Sigmoid colon (tissue), 7 donors: Measurements from ENCODE around the gene ASAP2. TPM values are rescaled to one million over a fixed set of nuclear protein-coding genes. Genes with fewer than 3 reads are reported as not detected.

Source experiments
- DNase-seq: peaks from one replicate; pipeline ENCODE4 v3.0.0-alpha.2; 2019
- H3K27ac ChIP-seq, 4 donors: fragments of 200-600 bp; sonication (generic); one replicate each; pipeline ENCODE4 v1.5.1; 2016 to 2019; ENCODE audit warnings: mild to moderate bottlenecking in 1 of 4
- H3K27me3 ChIP-seq, 3 donors: fragments of 200-600 bp; sonication (generic); one replicate each; pipeline ENCODE4 v1.5.1; 2019; ENCODE audit warnings: mild to moderate bottlenecking in 1 of 3
- H3K36me3 ChIP-seq, 4 donors: fragments of 200-600 bp; sonication (generic); one replicate each; pipeline ENCODE4 v1.5.1; 2016 to 2019
- H3K4me1 ChIP-seq, 4 donors: fragments of 200-600 bp; sonication (generic); one replicate each; pipeline ENCODE4 v1.5.1; 2017 to 2019
- H3K4me3 ChIP-seq, 4 donors: fragments of 200-600 bp; sonication (generic); one replicate each; pipeline ENCODE4 v1.5.1; 2017 to 2019; ENCODE audit warnings: mild to moderate bottlenecking in 2 of 4, moderate library complexity in 1 of 4
- H3K9me3 ChIP-seq, 4 donors: fragments of 200-600 bp in 3 of 4; sonication (generic) in 3 of 4; one replicate each; pipeline versions ENCODE4 v1.5.1 to v1.6.1; 2013 to 2019
- CTCF ChIP-seq, 4 experiments: fragments of 450-650 bp in 3 of 4; fragments of 200-600 bp in 1 of 4; IDR thresholded peaks; one replicate each; pipeline ENCODE4 v1.5.1; 2016 to 2019; ENCODE audit warnings: antibody characterized with exemption in 4 of 4, mild to moderate bottlenecking in 3 of 4, moderate library complexity in 2 of 4
- EP300 ChIP-seq, 4 donors: sonication (generic); formaldehyde crosslinking; IDR thresholded peaks; one replicate each; pipeline ENCODE4 v1.6.1; 2017; ENCODE audit warnings: antibody characterized with exemption in 4 of 4
- POLR2A ChIP-seq, 2 donors: fragments of 450-650 bp; IDR thresholded peaks; one replicate each; pipeline ENCODE4 v1.6.1; 2016; ENCODE audit warnings: antibody characterized with exemption in 2 of 2, mild to moderate bottlenecking in 2 of 2, moderate library complexity in 2 of 2
- POLR2AphosphoS5 ChIP-seq, 4 donors: sonication (generic); formaldehyde crosslinking; IDR thresholded peaks; one replicate each; pipeline ENCODE4 v1.6.1; 2017; ENCODE audit warnings: antibody characterized with exemption in 4 of 4
- WGBS, 2 donors: extraction: QIAGEN DNeasy Blood & Tissue Kit; methylation state at CpG; one replicate each; pipeline ENCODE4 v1.1.7; 2013; 5-methylcytosine and 5-hydroxymethylcytosine counted together
- intact Hi-C: fragments of 100-400 bp; cut with DNase I; formaldehyde crosslinking; loops from one replicate; pipeline ENCODE4 v1.15.1; 2023
- polyA plus RNA-seq, 3 donors: library from polyadenylated mRNA; stranded (reverse); fragments of 200-250 nt; gene quantifications; one replicate each; pipeline ENCODE4 v1.2.3, GENCODE V29; 2013
- total RNA-seq, 4 donors: library from RNA; depleted of rRNA; stranded (reverse); fragments of >200 nt; gene quantifications; one replicate each; pipeline ENCODE4 v1.1.0, GENCODE V29; 2016
- donor health status: healthy with polysubstance abuse.
- donor health status: Bipolar disorder and iron deficiency.
- donor health status: healthy.

The ASAP2 gene
- total and polyA plus RNA-seq, 7 donors = 15.1 to 56.5 (median 25.8) TPM

- Histone ChIP-seq H3K27ac (no peak overlapping the region), H3K27me3 (no peaks in the 10 kb centered on the region), H3K9me3 (no peaks in the 10 kb centered on the region), H3K4me1 (peaks cover 0 to 43% (median 34%) of the 10 kb centered on the region in 4 donors), H3K36me3 (peaks cover 0 to 18% (median 3%) of the 10 kb centered on the region in 4 donors), H3K4me3 (no peak overlapping the region)
- no peak for DNase-seq
- no peak for TF ChIP-seq CTCF (IDR thresholded peaks at IDR 0.05)
- WGBS, 2 donors = 93% methylated on average over 10 of the region's 10 CpGs
- intact Hi-C loops = loop anchor here (5.0 kb wide), 1 partner anchor 207 kb away; no protein-coding TSS in a partner anchor
Measured at GRCh38 chr2:9420495-9420894, 213.9 kb downstream of the ASAP2 start.

GRCh38 chr2:9422321-9423099 lies 215.9 kb downstream of the ASAP2 start:
- Histone ChIP-seq H3K9me3 (no peaks in the 10 kb centered on the region), H3K4me1 (peaks cover 0 to 43% (median 34%) of the 10 kb centered on the region in 4 donors), H3K27me3 (no peaks in the 10 kb centered on the region), H3K27ac (peak overlapping the region; percentile 94 to 97 (median 96)), H3K36me3 (peaks cover 0 to 10% (median 3%) of the 10 kb centered on the region in 4 donors), H3K4me3 (peak overlapping the region; percentile 84 to 99 (median 93))
- 3 to 8% methylated on average over 42 of the region's 42 CpGs for WGBS, 2 donors
- intact Hi-C loops = loop anchor here (1.0 to 5.0 kb wide), 5 partner anchors 36 to 278 kb away; partner anchors contain the start of genes ASAP2 and IAH1
- TF ChIP-seq POLR2A (IDR thresholded peaks at IDR 0.05) (no peak), EP300 (IDR thresholded peaks at IDR 0.05) (no peak), CTCF (IDR thresholded peaks at IDR 0.05) (no peak), POLR2AphosphoS5 (IDR thresholded peaks at IDR 0.05) (no peak)
- peak; percentile 72 for DNase-seq

GRCh38 chr2:9423100-9423921 lies 216.7 kb downstream of the ASAP2 start, which contains the start of the genes CPSF3 and ITGB1BP1:
Gene CPSF3, plus strand, starts transcription at chr2:9423654. Its CDS starts 120 bp downstream, at chr2:9423774.
Gene ITGB1BP1, minus strand, starts transcription at chr2:9423528. Its CDS starts 4,831 bp downstream, at chr2:9418697.
- H3K27me3 ChIP-seq = no peaks in the 10 kb centered on the region
- H3K9me3 ChIP-seq = no peaks in the 10 kb centered on the region
- intact Hi-C loops = loop anchor here (1.0 to 5.0 kb wide), 5 partner anchors 37 to 279 kb away; partner anchors contain the start of genes ASAP2 and IAH1
- peak; percentile 99 for DNase-seq
- peak within 1 kb of the TSS; percentile 94 to 97 (median 96) for H3K27ac ChIP-seq
- 0% methylated on average over 91 of the region's 91 CpGs for WGBS, 2 donors
- peak; percentile 45 to 87 (median 78) for TF ChIP-seq POLR2AphosphoS5 (IDR thresholded peaks at IDR 0.05)
- TF ChIP-seq CTCF (IDR thresholded peaks at IDR 0.05) = peak in 1 of 4 experiments; percentile 31
- peak in 1 of 4 donors; percentile 69 for TF ChIP-seq EP300 (IDR thresholded peaks at IDR 0.05)
- no peak for TF ChIP-seq POLR2A (IDR thresholded peaks at IDR 0.05)
- H3K36me3 ChIP-seq = peaks cover 0 to 2% (median under 1%) of the 10 kb centered on the region in 4 donors
- peaks cover 0 to 38% (median 33%) of the 10 kb centered on the region in 4 donors for H3K4me1 ChIP-seq
- peak within 1 kb of the TSS; percentile 84 to 99 (median 93) for H3K4me3 ChIP-seq

- H3K27me3 ChIP-seq = no peaks in the 10 kb centered on the region
- TF ChIP-seq EP300 (IDR thresholded peaks at IDR 0.05) (no peak), CTCF (IDR thresholded peaks at IDR 0.05) (no peak), POLR2AphosphoS5 (IDR thresholded peaks at IDR 0.05) (no peak)
- intact Hi-C loops = loop anchor here (1.0 to 5.0 kb wide), 5 partner anchors 37 to 279 kb away; partner anchors contain the start of genes ASAP2 and IAH1
- no peaks in the 10 kb centered on the region for H3K9me3 ChIP-seq
- peaks cover 0 to 38% (median 33%) of the 10 kb centered on the region in 4 donors for H3K4me1 ChIP-seq
- no peak for DNase-seq
- H3K27ac ChIP-seq = peak overlapping the region; percentile 94 to 97 (median 96)
- 0 to 1% methylated on average over 21 of the region's 21 CpGs for WGBS, 2 donors
- peaks cover 0 to 4% (median 0%) of the 10 kb centered on the region in 4 donors for H3K36me3 ChIP-seq
- H3K4me3 ChIP-seq = peak overlapping the region; percentile 84 to 99 (median 93)
Measured at GRCh38 chr2:9423922-9424272, 217.3 kb downstream of the ASAP2 start.
